GM21529 (cell line): ENCODE data around the gene GRM4.

Experiments
- ATAC-seq: cut with Tn5 transposase; IDR thresholded peaks from one replicate; pipeline ENCODE4 v1.9.1; 2021; ENCODE audit not compliant: unreplicated experiment

GRM4 gene

DNA sequence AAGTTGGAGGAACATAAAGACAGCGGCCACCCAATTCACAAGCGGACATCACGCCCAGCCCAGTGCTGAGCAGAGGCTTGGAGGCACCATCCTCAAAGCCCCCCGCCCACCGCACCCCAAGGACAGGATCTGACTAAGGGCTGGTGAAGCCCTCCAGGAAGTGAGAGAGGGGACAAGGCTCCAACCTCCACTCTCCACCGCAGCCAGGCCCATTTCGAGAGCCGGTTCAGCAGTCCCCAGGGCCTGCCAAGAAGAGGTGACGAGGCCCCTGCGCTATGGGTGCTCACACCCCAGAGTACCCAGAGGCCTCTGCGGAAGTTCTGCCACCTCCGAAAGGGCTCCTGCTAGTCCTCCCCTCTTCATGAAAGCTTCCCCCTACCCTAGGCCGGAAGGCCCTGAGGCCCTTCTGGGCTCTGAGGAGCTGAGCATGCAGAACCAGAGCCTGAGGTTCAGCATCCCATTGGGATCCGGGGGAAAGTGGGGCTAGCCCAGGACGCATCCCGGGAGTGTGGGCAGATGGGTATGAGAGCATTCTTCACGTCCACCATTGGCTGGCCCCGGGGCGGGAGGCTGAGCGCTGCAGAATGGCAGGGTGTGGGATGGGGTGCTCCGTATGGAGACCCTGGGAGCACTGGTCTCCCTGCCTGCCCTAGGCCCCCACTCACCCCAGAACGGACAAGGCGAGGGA is 2.5 kb downstream of the GRM4 start:
- no peak for ATAC-seq

DNA sequence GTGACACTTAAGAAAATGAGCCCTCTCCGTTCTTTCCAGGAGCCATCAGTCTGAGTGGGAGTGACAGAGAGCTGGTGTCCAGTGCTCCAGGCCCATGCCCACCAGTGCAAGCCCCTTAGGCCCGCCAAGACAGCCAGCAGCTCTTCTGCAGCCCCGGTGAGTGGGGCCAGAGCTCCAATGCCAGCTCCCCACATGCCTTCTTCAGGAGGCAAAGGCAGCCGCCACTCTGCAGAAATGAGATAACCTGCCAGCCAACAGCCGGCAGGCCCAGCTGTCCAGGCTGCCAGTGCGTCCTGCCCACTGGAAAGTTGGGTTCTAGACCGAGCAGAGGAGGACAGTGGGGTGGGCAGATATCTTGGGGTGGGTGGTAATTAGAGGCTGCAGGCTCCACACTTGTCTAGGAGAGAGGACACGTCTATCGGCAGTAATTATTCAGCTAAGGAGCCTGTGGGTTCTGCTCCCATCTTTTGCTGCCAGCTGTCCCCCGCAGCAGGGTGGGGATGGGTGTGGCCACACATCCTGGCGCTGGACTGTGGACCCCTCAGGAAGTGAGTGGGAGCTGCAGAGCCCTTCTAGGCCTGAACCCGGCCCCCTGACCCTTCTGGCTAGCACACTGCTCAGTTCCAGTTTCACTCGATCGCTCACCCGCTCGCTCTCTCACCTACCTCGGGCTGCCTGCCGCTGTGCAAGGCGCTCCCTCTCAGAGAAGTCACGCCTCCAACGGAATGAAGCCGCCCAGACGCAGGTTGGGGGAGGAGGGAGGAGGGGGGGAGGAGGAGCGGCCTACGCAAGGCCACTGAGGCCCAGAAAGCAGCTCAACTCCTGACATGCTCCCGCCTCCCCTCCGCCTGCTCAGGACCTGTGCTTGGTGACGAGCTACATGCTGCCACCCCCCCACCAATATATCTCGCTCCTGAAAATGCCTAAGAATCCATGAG is 3.6 kb downstream of the GRM4 start:
- no peak for ATAC-seq

DNA sequence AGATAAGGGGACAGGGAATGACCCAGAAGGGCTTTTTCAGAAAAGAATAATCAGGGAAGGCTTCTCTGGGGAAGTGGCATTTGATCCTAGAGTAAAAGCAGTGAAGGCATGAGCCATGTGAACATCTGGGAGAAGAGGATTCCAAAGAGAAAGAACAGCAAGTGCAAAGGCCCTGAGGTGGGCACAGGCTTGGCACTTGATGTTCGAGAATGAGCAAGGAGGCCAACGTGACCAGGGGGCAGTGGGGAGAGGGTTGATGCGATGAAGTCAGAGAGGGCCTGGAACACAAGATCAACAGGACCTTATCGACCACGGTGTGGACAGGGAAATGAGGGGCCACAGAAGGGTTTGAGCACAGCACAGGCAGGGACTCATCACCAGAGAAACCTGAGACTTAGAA is 5.8 kb downstream of the GRM4 start:
- ATAC-seq = no peak

DNA sequence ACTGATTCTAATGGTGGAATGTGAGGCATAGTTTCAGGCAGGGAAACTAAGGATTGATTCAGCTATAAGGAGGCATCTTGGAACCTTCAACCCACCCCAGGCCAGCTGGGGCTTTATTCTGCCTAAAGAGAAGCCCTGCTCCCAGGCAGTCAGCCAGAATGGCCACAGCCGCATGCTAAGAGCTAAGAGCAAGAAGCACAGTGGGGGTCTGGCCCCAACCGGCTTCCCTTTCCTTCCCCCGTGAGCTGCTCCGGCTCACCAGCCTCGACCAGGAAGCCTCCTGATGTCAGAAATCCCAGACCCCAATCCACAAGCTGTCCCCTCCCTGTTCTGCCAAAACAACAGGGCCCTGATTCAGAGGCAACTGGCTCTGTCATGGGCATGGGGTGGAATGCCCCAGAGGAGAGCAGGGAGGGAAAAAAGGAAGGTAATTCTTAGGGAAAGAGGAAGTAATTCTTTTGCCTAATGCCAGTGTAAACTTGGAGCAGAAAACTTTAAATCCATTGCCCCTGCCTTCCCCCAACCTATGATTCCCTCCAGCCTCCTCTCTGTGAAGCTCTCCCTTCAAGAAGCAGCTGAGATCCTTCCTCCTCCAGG is 6.9 kb downstream of the GRM4 start:
- no peak for ATAC-seq

DNA sequence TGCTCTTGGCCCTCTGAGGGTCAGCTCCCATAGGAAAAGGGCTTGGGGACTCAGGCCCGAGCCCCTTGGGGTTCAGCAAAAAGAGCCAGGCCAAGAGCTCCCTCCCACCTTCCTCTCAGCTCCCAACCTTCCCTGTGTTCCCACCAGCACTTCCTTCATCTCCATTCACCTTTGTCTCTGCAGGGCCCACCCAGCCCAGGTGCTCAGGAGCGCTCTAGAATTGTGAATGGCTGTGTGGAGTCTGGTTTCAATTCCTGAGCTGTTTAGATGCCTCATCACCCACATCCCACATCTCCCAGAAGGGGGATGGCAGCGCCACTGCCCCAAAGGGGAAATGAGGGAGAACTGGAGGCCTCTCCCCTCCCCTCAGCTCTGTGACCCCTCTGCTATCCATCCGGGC is 7.7 kb downstream of the GRM4 start:
- ATAC-seq = no peak

DNA sequence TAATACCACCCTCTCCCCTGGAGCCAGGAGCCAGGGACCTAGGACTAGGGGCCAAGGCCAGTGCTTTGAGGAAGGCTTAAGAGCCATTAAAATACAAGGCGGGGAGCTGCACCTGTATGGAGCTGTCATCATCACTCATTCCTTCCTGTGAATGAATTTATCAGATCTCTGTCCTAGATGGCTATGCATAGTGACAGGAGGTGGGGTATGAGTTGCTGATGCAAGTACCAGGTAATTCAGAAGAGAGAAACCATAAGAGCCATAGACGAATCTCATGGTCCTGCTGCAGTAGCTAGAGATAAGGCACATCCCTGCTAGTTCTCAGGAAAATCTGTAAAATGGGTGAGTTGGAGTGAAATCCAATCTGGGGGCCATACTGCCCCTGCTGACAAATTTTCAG is 10.3 kb downstream of the GRM4 start:
- ATAC-seq = no peak

DNA sequence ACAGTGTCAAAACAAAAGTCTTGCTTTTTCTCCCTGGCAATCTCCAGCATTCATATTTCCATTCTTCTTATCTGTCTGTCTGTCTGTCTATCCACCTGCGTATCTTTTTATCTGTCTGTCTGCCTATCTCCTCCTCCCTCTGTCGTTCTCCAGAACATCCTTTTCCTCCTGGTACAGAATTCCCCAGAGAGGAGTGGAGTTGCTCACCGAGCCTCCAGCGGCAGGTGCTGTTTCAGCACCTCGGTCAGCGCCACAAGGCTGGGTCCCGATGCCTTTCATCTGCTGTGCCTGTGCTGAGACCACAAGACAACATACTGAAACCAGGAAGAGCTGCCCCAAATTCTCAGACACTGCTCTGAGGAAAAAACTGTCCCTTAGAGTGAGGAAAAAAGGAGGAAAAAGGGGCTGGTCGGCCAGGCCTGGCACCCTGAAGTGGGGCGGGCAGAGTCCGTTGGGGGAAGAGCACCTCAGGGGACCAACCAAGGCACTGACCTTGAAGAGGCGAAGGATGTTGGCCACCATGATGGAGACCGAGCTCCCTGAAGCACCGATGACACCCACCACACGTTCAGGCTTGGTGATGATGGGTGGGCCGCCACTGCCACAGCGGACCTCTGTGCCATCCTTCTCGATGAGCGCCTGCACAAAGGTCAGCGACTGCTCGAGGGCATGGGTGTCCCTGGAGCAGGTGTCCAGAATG is 13.3 kb downstream of the GRM4 start:
- no peak for ATAC-seq

DNA sequence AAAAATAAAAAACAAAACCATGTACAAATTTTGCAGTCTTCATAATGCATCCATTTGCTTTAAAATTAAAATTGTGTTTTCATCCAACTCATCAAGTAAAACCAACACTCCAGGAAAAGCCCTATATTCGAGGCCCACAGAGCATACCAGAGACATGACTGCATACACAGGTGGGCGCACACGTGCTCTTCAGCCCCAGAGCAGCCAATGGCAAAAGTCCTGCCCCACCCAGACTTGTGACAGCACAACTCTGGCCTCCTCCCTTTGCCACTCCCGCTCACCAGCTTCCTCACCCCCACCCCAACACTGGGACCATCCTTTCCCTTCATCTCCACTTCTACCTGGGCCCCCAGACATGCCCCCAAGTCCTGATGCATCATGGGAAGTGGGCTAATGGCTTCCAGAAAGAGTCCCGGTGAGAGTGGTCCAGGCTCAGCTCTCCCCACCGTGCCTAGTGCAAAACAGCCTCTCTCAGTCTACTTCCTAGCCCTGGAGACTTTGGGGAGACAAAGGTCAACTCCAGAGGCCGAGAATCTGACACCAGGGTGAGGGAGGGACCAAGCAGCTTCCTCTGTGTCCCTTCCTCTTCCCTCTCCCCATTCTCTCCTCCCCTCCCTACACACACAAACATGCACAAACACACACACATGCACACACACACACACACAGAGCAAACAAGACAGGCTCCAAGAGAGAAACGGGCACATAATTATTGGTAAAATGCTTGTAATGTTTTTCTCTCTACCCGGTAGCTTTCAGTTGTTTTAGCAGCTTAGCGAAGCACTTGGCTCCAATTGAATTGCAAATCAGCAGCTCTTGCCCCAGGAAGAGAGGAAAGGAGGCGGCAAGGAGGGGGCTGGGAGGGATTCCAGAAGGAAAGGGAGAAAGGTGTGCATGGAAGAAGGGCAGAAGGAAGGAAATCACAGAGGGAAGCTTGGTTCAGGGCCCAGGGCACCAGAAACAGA is 14.3 kb downstream of the GRM4 start:
- ATAC-seq = no peak

DNA sequence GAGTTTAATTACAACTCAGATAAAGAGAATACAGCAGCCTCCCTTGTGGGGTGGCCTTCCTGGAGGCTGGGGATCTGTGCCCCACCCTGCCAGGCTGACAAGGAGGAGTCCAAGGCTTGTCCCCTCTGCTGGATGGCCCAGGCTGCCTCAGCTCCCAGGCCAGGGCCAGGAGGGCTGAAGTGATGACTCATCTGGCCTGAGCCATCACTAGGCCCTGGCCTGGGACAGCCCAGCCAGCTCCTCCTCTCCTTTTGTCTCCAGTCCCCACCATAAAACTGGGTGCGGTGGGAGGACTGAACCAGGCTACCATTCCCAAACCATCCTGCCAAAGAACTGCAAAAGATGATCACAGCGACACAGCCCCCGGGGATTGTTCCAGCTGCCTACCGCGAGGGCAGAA is 15.0 kb downstream of the GRM4 start:
- no peak for ATAC-seq

DNA sequence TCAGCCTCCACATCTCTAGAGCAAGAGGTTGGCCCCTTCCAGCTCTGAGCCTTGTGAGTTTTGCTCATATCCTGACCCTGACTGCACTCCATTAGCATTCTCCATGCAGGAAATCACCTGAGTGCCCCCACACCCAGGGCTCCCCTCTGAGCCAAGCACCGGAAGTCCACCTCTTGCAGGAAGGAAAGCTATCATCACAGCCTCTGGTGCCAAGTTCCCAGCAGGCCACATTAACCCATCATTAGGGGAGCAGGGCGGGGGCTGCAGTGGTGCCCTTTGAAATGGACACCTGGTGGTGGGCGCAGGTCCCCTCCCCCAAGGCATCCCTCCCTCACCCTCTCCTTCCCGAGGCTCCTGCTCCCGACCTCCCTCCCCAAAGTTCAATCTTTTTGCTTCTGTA is 16.1 kb downstream of the GRM4 start:
- ATAC-seq = no peak

DNA sequence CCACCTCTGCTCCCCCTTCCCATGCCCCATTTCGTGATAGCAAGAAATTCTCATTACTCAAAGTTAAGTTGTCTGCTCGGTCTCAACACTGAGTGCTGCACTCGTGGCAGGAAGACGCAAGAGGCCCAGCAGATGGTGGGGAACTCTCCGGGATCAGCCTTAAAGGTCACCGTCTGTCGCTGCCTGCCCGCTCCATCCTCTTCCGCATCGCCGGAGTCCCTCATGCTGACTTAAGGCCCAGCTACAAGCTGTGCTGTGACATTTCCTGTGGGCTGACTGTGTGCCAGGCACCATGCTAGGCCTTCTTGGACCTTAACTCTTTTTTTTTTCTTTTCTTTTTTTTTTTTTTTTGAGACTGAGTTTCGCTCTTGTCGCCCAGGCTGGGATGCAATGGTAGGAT is 17.8 kb downstream of the GRM4 start:
- no peak for ATAC-seq

DNA sequence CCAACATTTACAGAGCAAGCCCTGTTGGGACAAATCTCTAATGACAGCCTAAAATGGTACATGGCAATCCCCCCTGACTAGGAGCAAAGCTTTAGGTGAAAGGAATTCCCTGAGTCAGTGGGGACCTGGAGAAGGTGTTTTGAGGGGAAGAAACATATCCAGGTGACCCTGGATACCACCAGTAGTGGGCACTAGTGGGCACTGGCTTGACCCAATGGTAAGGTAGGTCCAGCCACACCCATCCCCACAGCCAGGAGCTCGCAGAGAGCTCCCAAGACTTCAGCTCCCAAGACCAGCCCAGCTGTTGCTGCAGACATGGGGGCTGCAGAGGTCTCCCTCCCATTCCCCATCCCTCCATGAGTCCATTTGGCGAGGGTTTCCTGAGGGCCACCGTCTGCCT is 19.5 kb downstream of the GRM4 start:
- ATAC-seq = no peak

DNA sequence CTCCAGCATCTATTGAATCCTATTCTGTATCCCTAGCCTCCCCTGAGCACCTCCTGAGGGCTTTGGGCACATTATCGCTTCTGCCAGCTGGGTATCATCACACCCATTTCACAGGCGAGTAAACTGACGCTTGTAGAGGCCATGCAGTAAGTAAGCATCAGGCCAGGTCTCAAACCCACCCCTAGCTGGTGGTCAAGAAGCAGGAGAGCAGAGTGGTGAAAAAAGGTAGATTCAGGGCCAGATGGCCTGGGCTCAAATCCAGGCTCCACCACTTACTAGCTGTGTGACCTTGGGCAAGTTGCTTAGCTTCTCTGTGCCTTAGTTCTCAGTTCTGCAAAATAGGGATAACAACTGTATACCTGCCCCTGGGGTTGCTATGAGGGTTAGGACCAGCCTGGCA is 19.9 kb downstream of the GRM4 start:
- no peak for ATAC-seq

DNA sequence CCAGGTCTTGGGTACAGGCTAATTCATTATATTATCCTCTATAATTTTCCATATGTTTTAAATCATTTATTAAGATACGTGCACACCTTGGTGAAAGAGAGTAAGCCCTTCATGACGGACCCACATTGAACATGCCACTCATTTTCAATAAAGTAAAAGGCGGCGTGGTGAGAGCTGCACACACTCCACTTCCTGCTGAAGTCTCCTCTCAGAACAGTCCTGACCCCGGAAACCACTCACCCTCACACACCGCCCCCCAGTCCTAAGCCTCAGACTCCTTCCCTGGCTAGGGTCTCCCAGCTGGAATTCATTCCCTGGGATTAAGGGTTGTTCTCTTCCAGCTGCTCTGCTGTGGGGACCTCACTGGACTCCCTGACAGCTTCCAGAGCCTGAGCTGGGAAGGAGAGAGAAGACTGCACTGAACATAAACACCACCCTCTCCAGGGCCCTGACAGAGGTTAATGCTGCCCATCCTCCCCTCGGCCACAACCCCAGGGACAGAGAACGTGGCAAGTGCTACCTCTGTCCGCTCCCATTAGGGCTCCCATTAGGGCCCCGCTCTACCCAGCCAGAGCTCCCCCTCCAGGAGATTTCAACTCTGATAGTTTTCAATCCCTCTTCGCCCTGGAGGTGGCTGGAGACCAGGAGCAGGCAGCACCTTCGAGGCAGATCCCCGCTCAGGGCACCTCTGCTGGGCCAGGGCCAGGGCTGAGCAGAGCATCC is 24.8 kb downstream of the GRM4 start:
- ATAC-seq = no peak

DNA sequence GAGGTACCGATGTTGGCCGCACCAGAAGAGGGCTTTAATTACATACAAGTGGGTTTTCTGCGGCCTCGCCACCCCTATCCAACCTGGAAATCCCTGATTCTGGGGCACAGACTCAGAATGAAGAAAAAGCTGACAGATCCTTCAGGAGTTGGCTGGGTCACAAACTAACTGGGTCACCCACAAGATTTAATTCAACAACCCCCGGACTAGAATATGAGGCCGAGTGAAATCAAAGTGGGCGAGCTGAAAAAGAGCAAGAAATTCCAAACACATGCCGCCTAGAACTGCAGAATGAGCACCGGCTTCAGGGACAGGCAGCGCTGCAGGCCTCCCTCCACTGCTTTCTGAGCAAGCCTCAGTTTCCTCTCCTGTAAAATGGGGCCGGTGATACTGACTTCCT is 30.0 kb downstream of the GRM4 start:
- no peak for ATAC-seq

DNA sequence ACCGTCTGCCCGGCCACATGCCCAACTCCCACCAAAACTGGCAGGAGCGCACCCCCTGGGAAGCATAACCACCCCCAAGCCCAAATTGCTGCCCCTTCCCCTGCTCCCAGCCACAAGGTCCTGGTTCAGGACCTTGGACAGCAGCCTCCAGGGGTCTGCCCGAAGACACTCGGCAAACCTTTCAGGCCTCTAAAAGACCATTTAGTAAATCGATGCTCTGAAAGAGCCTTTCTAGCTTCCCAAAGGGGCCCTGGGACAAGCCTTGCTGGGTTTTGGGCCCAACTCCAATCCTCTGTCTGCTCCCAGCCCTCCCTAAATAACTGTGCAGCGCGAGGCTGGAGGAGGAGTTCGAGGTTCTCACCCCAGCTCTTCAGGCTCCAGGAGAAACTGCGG is 30.5 kb downstream of the GRM4 start:
- ATAC-seq = no peak

DNA sequence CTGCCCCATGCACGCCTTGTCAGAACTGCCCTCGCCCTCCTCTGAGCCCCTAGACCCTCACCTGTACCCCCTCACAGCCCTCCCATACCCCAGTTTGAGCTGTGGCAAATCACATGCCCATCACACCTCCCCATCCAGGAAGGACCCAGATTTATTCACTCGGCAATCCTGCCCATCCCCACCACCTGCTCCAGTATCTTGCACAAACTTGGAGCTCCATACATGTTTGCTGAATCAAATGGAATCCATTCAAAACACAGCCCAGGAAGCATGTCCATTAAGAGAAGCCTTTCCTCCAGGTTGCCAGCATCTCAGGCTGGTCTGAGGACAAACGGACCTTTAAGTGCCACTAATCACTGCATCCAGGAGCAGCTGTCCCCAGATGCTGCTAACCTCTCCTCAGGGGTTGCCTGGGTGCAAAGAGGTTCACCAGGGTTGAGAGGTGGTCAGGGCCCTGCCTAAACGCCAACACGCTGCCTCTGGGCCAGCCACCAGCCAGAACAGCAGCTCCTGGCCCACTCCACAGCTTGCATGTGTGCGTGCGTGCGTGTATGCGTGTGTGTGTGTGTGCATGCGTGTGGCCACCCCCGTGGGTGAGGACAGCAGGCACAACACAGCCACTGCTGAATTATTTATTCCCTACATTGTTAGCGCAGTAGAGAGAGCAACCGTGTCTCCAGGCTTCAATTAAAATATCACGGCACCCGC is 31.0 kb downstream of the GRM4 start:
- no peak for ATAC-seq

DNA sequence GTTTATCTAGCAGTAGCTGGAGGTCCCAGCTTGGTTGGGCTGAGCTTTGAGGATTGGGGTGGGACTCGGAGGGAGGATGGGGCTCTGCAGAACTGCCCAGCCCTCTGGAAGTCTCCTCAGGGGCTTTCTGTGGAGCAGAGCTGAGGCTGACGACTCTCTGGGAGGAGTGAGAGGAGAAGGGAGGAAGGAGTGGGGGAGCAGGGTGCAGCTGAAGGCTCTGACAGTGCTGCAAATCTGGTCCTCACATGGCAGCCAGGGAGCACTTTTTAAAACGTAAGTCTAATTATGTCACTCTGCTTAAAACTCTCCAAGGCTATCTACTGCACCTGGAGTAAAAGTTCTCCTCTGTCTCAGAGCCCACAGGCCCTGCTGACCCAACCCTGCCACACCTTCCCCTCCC is 32.4 kb downstream of the GRM4 start:
- no peak for ATAC-seq

DNA sequence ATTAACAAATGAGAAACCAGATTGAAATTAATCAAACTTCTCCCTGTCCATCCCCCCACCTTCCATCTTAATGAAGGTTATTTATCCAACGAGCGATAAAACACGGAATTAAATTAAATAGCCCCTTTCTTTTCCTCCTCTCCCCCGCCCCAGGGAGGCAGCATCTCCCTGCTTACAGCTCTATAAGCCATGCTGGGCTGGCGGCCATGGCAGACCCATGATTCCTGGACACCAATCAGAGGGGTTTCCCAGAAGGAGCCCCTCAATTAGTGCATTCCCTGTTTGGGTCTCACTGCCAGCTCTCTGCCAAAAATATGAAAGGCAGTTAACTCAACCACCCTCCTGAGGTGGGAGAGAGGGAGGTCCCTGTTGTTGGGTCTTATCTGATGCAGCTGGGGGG is 33.8 kb downstream of the GRM4 start:
- no peak for ATAC-seq
